HPDE6-E6E7 (cell line): ENCODE measurements around the gene COQ9.

ENCODE experiments used
- DNase-seq: peaks from one replicate; pipeline ENCODE4 v3.0.0; 2011; ENCODE audit warnings: missing footprints; ENCODE audit errors: extremely low spot score

The COQ9 gene

GRCh38 chr16:57473176-57473840 is 26.0 kb downstream of the COQ9 start:
- no peak for DNase-seq

- DNase-seq = no peak
Observed at GRCh38 chr16:57473906-57474305, 26.6 kb downstream of the COQ9 start.

- no peak for DNase-seq
Observed at GRCh38 chr16:57474671-57475661, 27.7 kb downstream of the COQ9 start.

GRCh38 chr16:57475711-57476339 is 28.5 kb downstream of the COQ9 start:
- DNase-seq = no peak

- DNase-seq = no peak
Observed at GRCh38 chr16:57476546-57477410, 29.5 kb downstream of the COQ9 start.

GRCh38 chr16:57477531-57478202 is 30.4 kb downstream of the COQ9 start:
- no peak for DNase-seq

- no peak for DNase-seq
Observed at GRCh38 chr16:57478396-57479204, 31.3 kb downstream of the COQ9 start.

- no peak for DNase-seq
Observed at GRCh38 chr16:57479205-57479975, 32.1 kb downstream of the COQ9 start.

- no peak for DNase-seq
Observed at GRCh38 chr16:57479976-57480753, 32.9 kb downstream of the COQ9 start.

- no peak for DNase-seq
Observed at GRCh38 chr16:57480754-57481230, 33.5 kb downstream of the COQ9 start.

- no peak for DNase-seq
Observed at GRCh38 chr16:57481421-57481820, 34.1 kb downstream of the COQ9 start.

GRCh38 chr16:57482845-57483545 is 35.7 kb downstream of the COQ9 start:
- DNase-seq = no peak

- no peak for DNase-seq
Observed at GRCh38 chr16:57483725-57484514, 36.6 kb downstream of the COQ9 start.

GRCh38 chr16:57484515-57485005 is 37.3 kb downstream of the COQ9 start:
- DNase-seq = no peak

GRCh38 chr16:57485091-57485915 is 38.0 kb downstream of the COQ9 start:
- DNase-seq = no peak
